SK-N-SH treated with all-trans-retinoic acid at 6 μM for 48 hours (cell line): ENCODE measurements around the gene CUBN.
A peak's percentile ranks its signal among the peaks of the same experiment; 100 is the strongest.

Source experiments
- CREB5 ChIP-seq: fragments of 250-450 bp; sonication (Bioruptor Pico); IDR thresholded peaks from 2 replicates; pipeline ENCODE4 v1.5.1; 2020; ENCODE audit warnings: low read depth, mild to moderate bottlenecking, moderate library complexity
- CSDC2 ChIP-seq: fragments of 250-450 bp; sonication (Bioruptor Pico); IDR thresholded peaks from 2 replicates; pipeline ENCODE4 v1.5.0; 2020; ENCODE audit warnings: mild to moderate bottlenecking, moderate library complexity
- OSR1 ChIP-seq: fragments of 250-450 bp; sonication (Bioruptor Pico); IDR thresholded peaks from 2 replicates; pipeline ENCODE4 v1.8.0; 2022; ENCODE audit warnings: moderate library complexity, mild to moderate bottlenecking, inconsistent platforms
- POU6F1 ChIP-seq: fragments of 250-450 bp; sonication (Bioruptor Pico); IDR thresholded peaks from 2 replicates; pipeline ENCODE4 v1.8.0; 2021; ENCODE audit warnings: low read depth, mild to moderate bottlenecking, moderate library complexity, borderline replicate concordance
- RARB ChIP-seq: fragments of 250-450 bp; sonication (Bioruptor Pico); IDR thresholded peaks from 2 replicates; pipeline ENCODE4 v1.8.0; 2021; ENCODE audit warnings: mild to moderate bottlenecking, moderate library complexity
- ZFP30 ChIP-seq: fragments of 450-650 bp; formaldehyde crosslinking; IDR thresholded peaks from 2 replicates; pipeline ENCODE4 v1.5.0; 2022; ENCODE audit warnings: mild to moderate bottlenecking, moderate library complexity
- ZNF565 ChIP-seq: fragments of 450-650 bp; formaldehyde crosslinking; conservative IDR thresholded peaks from 2 replicates; pipeline ENCODE4 v1.5.0; 2020; ENCODE audit warnings: low read depth, mild to moderate bottlenecking, moderate library complexity

- TF ChIP-seq ZFP30 (no peak), ZNF565 (CRISPR knock-in tag) (no peak), RARB (no peak), CREB5 (CRISPR knock-in tag) (peak; percentile 42; the same call in 1 of the 2 replicates), POU6F1 (CRISPR knock-in tag) (no peak), CSDC2 (CRISPR knock-in tag) (no peak), OSR1 (CRISPR knock-in tag) (no peak)
Observed at GRCh38 chr10:17141504-17142229, 12.1 kb upstream of the CUBN start.
